ENCODE results near the gene NET1. TPM values are rescaled to one million over a fixed set of nuclear protein-coding genes. Genes with fewer than 3 reads are reported as not detected.

NET1 gene
- total and polyA plus RNA-seq, 7 donors, result 75.3 to 333 (median 199) TPM

GRCh38 chr10:5399332-5399731, 13.0 kb upstream of the NET1 start:
- H3K36me3 ChIP-seq, result no peaks in the 10 kb centered on the region
- no peak for DNase-seq
- TF ChIP-seq EP300 (IDR thresholded peaks at IDR 0.05) (no peak), POLR2AphosphoS5 (IDR thresholded peaks at IDR 0.05) (no peak), CTCF (IDR thresholded peaks at IDR 0.05) (no peak), POLR2A (IDR thresholded peaks at IDR 0.05) (no peak)
- intact Hi-C loops (cut with DNase I), result no loop called here
- H3K27ac ChIP-seq, result no peak overlapping the region
- 70 to 77% methylated on average over 6 of the region's 6 CpGs for WGBS, 2 donors
- no peaks in the 10 kb centered on the region for H3K9me3 ChIP-seq
- H3K27me3 ChIP-seq, result no peaks in the 10 kb centered on the region
- H3K4me1 ChIP-seq, result no peaks in the 10 kb centered on the region
- H3K4me3 ChIP-seq, result no peak overlapping the region

- WGBS, 2 donors, result 92 to 94% methylated on average over 9 of the region's 9 CpGs
- DNase-seq, result no peak
- H3K4me3 ChIP-seq, result no peak overlapping the region
- intact Hi-C loops (cut with DNase I), result no loop called here
- no peaks in the 10 kb centered on the region for H3K27me3 ChIP-seq
- no peaks in the 10 kb centered on the region for H3K9me3 ChIP-seq
- H3K27ac ChIP-seq, result no peak overlapping the region
- H3K36me3 ChIP-seq, result no peaks in the 10 kb centered on the region
- no peaks in the 10 kb centered on the region for H3K4me1 ChIP-seq
- TF ChIP-seq POLR2AphosphoS5 (IDR thresholded peaks at IDR 0.05) (no peak), POLR2A (IDR thresholded peaks at IDR 0.05) (no peak), CTCF (IDR thresholded peaks at IDR 0.05) (no peak), EP300 (IDR thresholded peaks at IDR 0.05) (no peak)
Observed at GRCh38 chr10:5400468-5401240, 11.7 kb upstream of the NET1 start.

DNA sequence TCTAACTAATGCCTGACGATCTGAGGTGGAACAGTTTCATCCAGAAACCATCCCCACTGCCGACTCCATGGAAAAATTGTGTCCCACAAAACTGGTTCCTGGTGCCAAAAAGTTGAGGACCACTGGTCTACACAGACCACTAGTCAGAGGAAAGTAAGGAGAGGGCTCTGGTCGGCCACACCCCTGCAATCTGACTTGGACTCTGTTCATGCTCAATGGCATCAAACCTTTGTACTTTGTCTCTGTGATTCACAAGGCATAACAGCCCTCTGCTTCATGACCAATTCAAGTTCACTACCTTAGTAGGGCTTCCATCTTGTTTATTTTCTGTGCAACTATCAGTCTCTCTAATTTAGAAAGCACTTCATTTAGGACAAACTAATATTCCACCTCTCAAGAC, 9.6 kb upstream of the NET1 start:
- Histone ChIP-seq H3K4me1 (no peaks in the 10 kb centered on the region), H3K27ac (no peak overlapping the region), H3K4me3 (no peak overlapping the region), H3K36me3 (no peaks in the 10 kb centered on the region), H3K27me3 (no peaks in the 10 kb centered on the region), H3K9me3 (no peaks in the 10 kb centered on the region)
- DNase-seq, result no peak
- intact Hi-C loops (cut with DNase I), result no loop called here
- no peak for TF ChIP-seq EP300 (IDR thresholded peaks at IDR 0.05)
- TF ChIP-seq POLR2A (IDR thresholded peaks at IDR 0.05), result no peak
- TF ChIP-seq CTCF (IDR thresholded peaks at IDR 0.05), result no peak
- no peak for TF ChIP-seq POLR2AphosphoS5 (IDR thresholded peaks at IDR 0.05)
- 64 to 74% methylated on average over 3 of the region's 3 CpGs for WGBS, 2 donors

- TF ChIP-seq POLR2AphosphoS5 (IDR thresholded peaks at IDR 0.05), result no peak
- no peak for TF ChIP-seq CTCF (IDR thresholded peaks at IDR 0.05)
- no peak for TF ChIP-seq POLR2A (IDR thresholded peaks at IDR 0.05)
- no peak for TF ChIP-seq EP300 (IDR thresholded peaks at IDR 0.05)
- no peak for DNase-seq
- no peaks in the 10 kb centered on the region for H3K36me3 ChIP-seq
- H3K27me3 ChIP-seq, result no peaks in the 10 kb centered on the region
- intact Hi-C loops (cut with DNase I), result no loop called here
- no peak within 1 kb of the TSS for H3K27ac ChIP-seq
- no peaks in the 10 kb centered on the region for H3K9me3 ChIP-seq
- 41 to 64% methylated on average over 8 of the region's 8 CpGs for WGBS, 2 donors
- no peak within 1 kb of the TSS for H3K4me3 ChIP-seq
- H3K4me1 ChIP-seq, result no peaks in the 10 kb centered on the region
Observed at GRCh38 chr10:5404208-5405041, 7.9 kb upstream of the NET1 start, which contains the start of gene TUBAL3. TSS of gene TUBAL3 (minus strand) at chr10:5404828. CDS start at chr10:5404792, 36 bp downstream.
